GM23248 (cell line): ENCODE data around the gene LRRK2.

Source experiments
- EZH2 ChIP-seq: fragments of 200-600 bp; sonication (generic); IDR thresholded peaks from 2 replicates; pipeline ENCODE4 v1.6.1; 2018; ENCODE audit warnings: antibody characterized with exemption, mild to moderate bottlenecking; ENCODE audit not compliant: insufficient read depth, poor library complexity, severe bottlenecking
- EZH2phosphoT487 ChIP-seq: fragments of 200-600 bp; sonication (generic); IDR thresholded peaks from 2 replicates; pipeline ENCODE4 v1.6.1; 2018; ENCODE audit warnings: antibody characterized with exemption, moderate library complexity, mild to moderate bottlenecking, low read depth; ENCODE audit not compliant: insufficient read depth

DNA sequence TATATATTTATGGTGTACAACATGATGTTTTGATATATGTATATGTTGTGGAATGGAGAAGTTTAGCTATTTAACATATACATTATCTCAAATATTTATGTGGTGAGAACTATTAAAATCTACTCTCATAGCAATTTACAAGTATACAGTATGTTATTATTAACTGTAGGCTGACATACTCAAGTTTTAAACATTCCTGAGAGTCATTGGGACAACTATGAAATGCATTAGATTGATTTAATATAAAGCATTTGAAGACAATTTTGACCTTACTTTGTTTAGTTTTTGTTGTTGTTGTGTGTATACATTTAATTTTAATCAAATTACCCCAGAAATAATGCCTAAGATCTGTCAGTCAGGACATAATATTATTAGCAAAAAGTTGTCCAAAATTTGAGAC, 99.5 kb downstream of the LRRK2 start:
- TF ChIP-seq EZH2 (no peak), EZH2phosphoT487 (no peak)
